B cell (primary cell): ENCODE data around the gene DVL2. TPM values are rescaled to one million over a fixed set of nuclear protein-coding genes. Genes with fewer than 3 reads are reported as not detected.

Experiments used
- ATAC-seq: fragments of 200-7000 bp; cut with Tn5 transposase; one replicate; pipeline ENCODE4 v1.10.0; 2021; ENCODE audit warnings: low read depth, mild to moderate bottlenecking, moderate number of reproducible peaks, moderate library complexity
- CTCF ChIA-PET: fragments of 350-600 bp; sonication (Branson Sonifier 250); formaldehyde crosslinking; loops from one replicate; lab custom pipeline; 2021; ENCODE audit warnings: antibody characterized with exemption, inconsistent platforms; lab: Charles Lee
- POLR2A ChIA-PET: fragments of 350-600 bp; sonication (Branson Sonifier 250); formaldehyde crosslinking; loops from one replicate; lab custom pipeline; 2021; ENCODE audit warnings: antibody characterized with exemption; lab: Charles Lee
- DNase-seq: peaks from one replicate; pipeline ENCODE4 v3.0.0; 2013
- H2AFZ ChIP-seq: 2 replicates; pipeline ENCODE4 v1.6.1; 2012; ENCODE audit warnings: mild to moderate bottlenecking, low read depth, low read length; ENCODE audit not compliant: insufficient read depth, poor library complexity, severe bottlenecking
- H3K27ac ChIP-seq, 2 donors: 1 replicate in 1 of 2; 2 replicates in 1 of 2; pipeline ENCODE4 v1.5.1; 2012 to 2013; ENCODE audit warnings: low read length in 2 of 2, mild to moderate bottlenecking in 2 of 2, moderate library complexity in 1 of 2
- H3K27me3 ChIP-seq, 4 experiments: fragments of 200-600 bp in 1 of 4; sonication (generic) in 1 of 4; replicated peaks in 1 of 4; 1 replicate in 2 of 4; 2 replicates in 2 of 4; pipeline versions ENCODE4 v1.6.1 to v1.7.0; 2013 to 2016; ENCODE audit warnings: low read length in 3 of 4, mild to moderate bottlenecking in 2 of 4, mixed read lengths in 1 of 4, moderate library complexity in 1 of 4; ENCODE audit not compliant: insufficient read depth in 4 of 4, control insufficient read depth in 3 of 4; ENCODE audit errors: control extremely low read depth in 1 of 4
- H3K36me3 ChIP-seq, 2 experiments: replicated peaks in 1 of 2; 1 replicate in 1 of 2; 2 replicates in 1 of 2; pipeline versions ENCODE4 v1.6.1 to v1.7.1; 2013; ENCODE audit warnings: low read length in 1 of 2; ENCODE audit not compliant: insufficient read depth in 2 of 2, control insufficient read depth in 1 of 2; ENCODE audit errors: control extremely low read depth in 1 of 2, extremely low read depth in 1 of 2
- H3K4me1 ChIP-seq, 2 donors: fragments of 200-600 bp in 1 of 2; sonication (generic) in 1 of 2; 1 replicate in 1 of 2; 2 replicates in 1 of 2; pipeline versions ENCODE4 v1.5.1 to v1.6.1; 2013 to 2017; ENCODE audit warnings: low read length in 2 of 2; ENCODE audit not compliant: control insufficient read depth in 2 of 2, insufficient read depth in 2 of 2
- H3K4me2 ChIP-seq: replicated peaks from 2 replicates; pipeline ENCODE3; 2012; ENCODE audit warnings: mild to moderate bottlenecking, low read depth, low read length; ENCODE audit not compliant: poor library complexity, severe bottlenecking
- H3K4me3 ChIP-seq, 5 experiments: fragments of 200-600 bp in 1 of 5; sonication (generic) in 1 of 5; 1 replicate in 3 of 5; 2 replicates in 2 of 5; pipeline versions ENCODE4 v1.5.1 to v1.7.0; 2011 to 2016; ENCODE audit warnings: low read length in 4 of 5, mild to moderate bottlenecking in 4 of 5, low read depth in 2 of 5, control low read depth in 1 of 5, moderate library complexity in 1 of 5; ENCODE audit not compliant: insufficient read depth in 1 of 5; ENCODE audit errors: control extremely low read depth in 1 of 5, extremely low read depth in 1 of 5
- H3K79me2 ChIP-seq: fragments of 200-600 bp; sonication (generic); one replicate; pipeline ENCODE4 v1.6.0; 2016; ENCODE audit warnings: low read length; ENCODE audit not compliant: control insufficient read depth, insufficient read depth
- H3K9ac ChIP-seq: fragments of 200-600 bp; sonication (generic); 2 replicates; pipeline ENCODE4 v1.6.1; 2017; ENCODE audit warnings: mild to moderate bottlenecking, low read length, moderate library complexity
- H3K9me3 ChIP-seq, 3 donors: one replicate each; pipeline versions ENCODE4 v1.6.1 to v1.7.1; 2013; ENCODE audit warnings: low read length in 2 of 3; ENCODE audit not compliant: control insufficient read depth in 2 of 3, insufficient read depth in 1 of 3; ENCODE audit errors: control extremely low read depth in 1 of 3
- H4K20me1 ChIP-seq: 2 replicates; pipeline ENCODE4 v1.6.0; 2012; ENCODE audit warnings: mild to moderate bottlenecking, low read length; ENCODE audit not compliant: insufficient read depth, control insufficient read depth, poor library complexity, severe bottlenecking
- H3K27ac Mint-ChIP-seq: one replicate; pipeline ENCODE4 v1.8.0; 2021; ENCODE audit warnings: mixed read lengths
- H3K27me3 Mint-ChIP-seq: one replicate; pipeline ENCODE4 v1.8.0; 2021; ENCODE audit warnings: mixed read lengths
- H3K4me1 Mint-ChIP-seq: one replicate; pipeline ENCODE4 v1.8.0; 2021; ENCODE audit warnings: mixed read lengths
- H3K4me3 Mint-ChIP-seq: one replicate; pipeline ENCODE4 v1.8.0; 2021; ENCODE audit warnings: mixed read lengths
- H3K9me3 Mint-ChIP-seq: one replicate; pipeline ENCODE4 v1.8.0; 2022; ENCODE audit warnings: mixed read lengths; ENCODE audit not compliant: insufficient read depth
- CTCF ChIP-seq: fragments of 200-600 bp; IDR thresholded peaks from one replicate; pipeline ENCODE4 v1.8.0; 2022; ENCODE audit warnings: antibody characterized with exemption, mild to moderate bottlenecking
- EZH2 ChIP-seq: IDR thresholded peaks from 2 replicates; pipeline ENCODE4 v1.6.1; 2012; ENCODE audit warnings: borderline replicate concordance, low read depth, mild to moderate bottlenecking, moderate library complexity, low read length; ENCODE audit not compliant: insufficient read depth, poor library complexity, severe bottlenecking
- WGBS: methylation state at CpG from one replicate; pipeline ENCODE4 v1.1.5; 2013; ENCODE audit warnings: missing lambda C conversion rate; ENCODE audit not compliant: insufficient coverage; 5-methylcytosine and 5-hydroxymethylcytosine counted together
- intact Hi-C: fragments of 100-400 bp; cut with micrococcal nuclease; formaldehyde crosslinking; loops from one replicate; pipeline ENCODE4 v1.10.0; 2022
- polyA plus RNA-seq: library from polyadenylated mRNA; depleted of rRNA; stranded (reverse); fragments of >200 nt; gene quantifications from 2 replicates; pipeline ENCODE4 v1.2.3, GENCODE V29; 2012
- total RNA-seq, 2 donors: library from RNA; stranded (reverse); fragments of 120-200 nt in 1 of 2; gene quantifications; 1 replicate in 1 of 2; 2 replicates in 1 of 2; pipeline versions ENCODE4 v1.2.3 to v1.2.4, GENCODE V29; 2013 to 2022

DVL2 gene
- total and polyA plus RNA-seq, 2 donors (not counting 1 experiment from before 2014, with no cell fraction given), result 22.5 to 104 TPM

GRCh38 chr17:7176841-7177190 lies 57.5 kb downstream of the DVL2 start:
- H3K9me3 Mint-ChIP-seq, result no peaks in the 10 kb centered on the region
- no peak overlapping the region for H3K9ac ChIP-seq
- 36% methylated on average over 13 of the region's 17 CpGs for WGBS
- H3K4me1 ChIP-seq, result peaks cover 24 to 39% of the 10 kb centered on the region in 2 donors
- H3K4me3 Mint-ChIP-seq, result no peak overlapping the region
- H3K27ac ChIP-seq, result no peak overlapping the region
- H3K79me2 ChIP-seq, result no peaks in the 10 kb centered on the region
- no peak for DNase-seq
- H3K27me3 ChIP-seq, result peaks cover 0 to 54% (median 40%) of the 10 kb centered on the region in 4 experiments
- POLR2A ChIA-PET, result interaction anchor here (0.6 to 1.2 kb wide), 4 partner anchors 11 to 224 kb away, joined by 3 to 5 read pairs (median 4); no protein-coding TSS in a partner anchor
- no peak for ATAC-seq
- H3K9me3 ChIP-seq, result peaks cover 0 to 6% (median 0%) of the 10 kb centered on the region in 3 donors
- peaks cover 12% of the 10 kb centered on the region for H3K27me3 Mint-ChIP-seq
- TF ChIP-seq CTCF (no peak), EZH2 (no peak)
- no peak overlapping the region for H2AFZ ChIP-seq
- H3K36me3 ChIP-seq, result no peaks in the 10 kb centered on the region
- no peak overlapping the region for H3K27ac Mint-ChIP-seq
- intact Hi-C loops, result loop anchor here (2.0 to 5.0 kb wide), 2 partner anchors 45 to 124 kb away; no protein-coding TSS in a partner anchor
- CTCF ChIA-PET, result interaction anchor here (0.8 to 3.0 kb wide), 19 partner anchors 9 to 533 kb away, joined by 3 to 22 read pairs (median 4); partner anchors contain the start of gene GABARAP
- no peak overlapping the region for H3K4me2 ChIP-seq
- H3K4me3 ChIP-seq, result no peak overlapping the region
- H3K4me1 Mint-ChIP-seq, result peaks cover 13% of the 10 kb centered on the region
- H4K20me1 ChIP-seq, result no peaks in the 10 kb centered on the region

- no peaks in the 10 kb centered on the region for H3K9me3 Mint-ChIP-seq
- POLR2A ChIA-PET, result interaction anchor here (0.8 to 1.2 kb wide), 2 partner anchors 38 to 122 kb away, joined by 3 to 4 read pairs; no protein-coding TSS in a partner anchor
- peaks cover 0 to 6% (median 0%) of the 10 kb centered on the region in 3 donors for H3K9me3 ChIP-seq
These were observed 58.0 kb downstream of the DVL2 start for GRCh38 chr17:7176107-7176840.

More at GRCh38 chr17:7176107-7176840, 58.0 kb downstream of the DVL2 start:
- peaks cover 24 to 39% of the 10 kb centered on the region in 2 donors for H3K4me1 ChIP-seq
- Mint-ChIP-seq H3K27ac (no peak overlapping the region), H3K27me3 (peaks cover 12% of the 10 kb centered on the region), H3K4me1 (peaks cover 13% of the 10 kb centered on the region), H3K4me3 (no peak overlapping the region)
- CTCF ChIA-PET, result interaction anchor here (1.0 to 3.0 kb wide), 8 partner anchors 10 to 534 kb away, joined by 3 to 22 read pairs (median 8); no protein-coding TSS in a partner anchor
- no peak overlapping the region for H3K4me2 ChIP-seq
- no peak overlapping the region for H2AFZ ChIP-seq
- no peaks in the 10 kb centered on the region for H4K20me1 ChIP-seq
- peaks cover 0 to 54% (median 40%) of the 10 kb centered on the region in 4 experiments for H3K27me3 ChIP-seq
- DNase-seq (no peak), ATAC-seq (no peak)
- intact Hi-C loops, result loop anchor here (2.0 to 5.0 kb wide), 2 partner anchors 44 to 123 kb away; no protein-coding TSS in a partner anchor
- no peaks in the 10 kb centered on the region for H3K79me2 ChIP-seq
- H3K36me3 ChIP-seq, result no peaks in the 10 kb centered on the region
- H3K27ac ChIP-seq, result no peak overlapping the region
- no peak for TF ChIP-seq EZH2
- no peak for TF ChIP-seq CTCF
- no peak overlapping the region for H3K9ac ChIP-seq
- no peak overlapping the region for H3K4me3 ChIP-seq
- WGBS, result 100% methylated on average over 1 of the region's 1 CpG
